NT2/D1 (cell line): ENCODE results near the gene FOXK1.

ENCODE experiments used
- SUZ12 ChIP-seq: IDR thresholded peaks from 2 replicates; pipeline ENCODE4 v1.6.1; 2011; ENCODE audit not compliant: insufficient read length, insufficient read depth; ENCODE audit errors: extremely low read depth
- YY1 ChIP-seq: IDR thresholded peaks from 2 replicates; pipeline ENCODE4 v1.6.1; 2011; ENCODE audit not compliant: insufficient read length, insufficient read depth
- ZNF274 ChIP-seq: IDR thresholded peaks from 2 replicates; pipeline ENCODE4 v1.6.1; 2011; ENCODE audit warnings: mild to moderate bottlenecking, low read depth, low read length

- TF ChIP-seq YY1 (no peak), SUZ12 (no peak), ZNF274 (no peak)
These were observed 48.9 kb downstream of the FOXK1 start for GRCh38 chr7:4730971-4731370.
